ENCODE data around the gene ASCC1. TPM values are rescaled to one million over a fixed set of nuclear protein-coding genes. Genes with fewer than 3 reads are reported as not detected.

Gene ASCC1
- total RNA-seq, 1 donor from 2014 or later, result 35.6 TPM

DNA sequence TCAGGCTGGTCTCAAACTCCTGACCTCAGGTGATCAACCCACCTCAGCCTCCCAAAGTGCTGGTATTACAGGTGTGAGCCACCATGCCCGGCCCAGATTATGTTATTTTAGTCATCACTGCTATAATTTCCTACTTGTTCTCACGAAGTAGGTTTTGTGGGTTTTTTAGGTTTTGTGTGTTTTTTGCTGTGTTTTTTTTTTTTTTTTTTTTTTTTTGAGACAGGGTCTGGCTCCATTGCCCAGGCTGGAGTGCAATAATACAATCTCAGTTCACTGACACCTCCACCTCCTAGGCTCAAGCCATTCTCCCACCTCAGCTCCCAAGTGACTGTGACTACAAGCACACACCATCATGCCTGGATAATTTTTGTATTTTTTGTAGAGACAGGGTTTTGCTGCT is 21.1 kb downstream of the ASCC1 start:
- Mint-ChIP-seq H3K4me1 (peaks cover 4% of the 10 kb centered on the region), H3K4me3 (no peak overlapping the region), H3K27me3 (ENCODE audit: low read depth) (no peaks in the 10 kb centered on the region), H3K36me3 (ENCODE audit: low read depth) (no peaks in the 10 kb centered on the region), H3K9me3 (no peaks in the 10 kb centered on the region), H3K27ac (ENCODE audit: unreplicated experiment) (no peak overlapping the region)
- DNase-seq (ENCODE audit: low read depth, low spot score), result no peak
- TF ChIP-seq, protein P1, sequence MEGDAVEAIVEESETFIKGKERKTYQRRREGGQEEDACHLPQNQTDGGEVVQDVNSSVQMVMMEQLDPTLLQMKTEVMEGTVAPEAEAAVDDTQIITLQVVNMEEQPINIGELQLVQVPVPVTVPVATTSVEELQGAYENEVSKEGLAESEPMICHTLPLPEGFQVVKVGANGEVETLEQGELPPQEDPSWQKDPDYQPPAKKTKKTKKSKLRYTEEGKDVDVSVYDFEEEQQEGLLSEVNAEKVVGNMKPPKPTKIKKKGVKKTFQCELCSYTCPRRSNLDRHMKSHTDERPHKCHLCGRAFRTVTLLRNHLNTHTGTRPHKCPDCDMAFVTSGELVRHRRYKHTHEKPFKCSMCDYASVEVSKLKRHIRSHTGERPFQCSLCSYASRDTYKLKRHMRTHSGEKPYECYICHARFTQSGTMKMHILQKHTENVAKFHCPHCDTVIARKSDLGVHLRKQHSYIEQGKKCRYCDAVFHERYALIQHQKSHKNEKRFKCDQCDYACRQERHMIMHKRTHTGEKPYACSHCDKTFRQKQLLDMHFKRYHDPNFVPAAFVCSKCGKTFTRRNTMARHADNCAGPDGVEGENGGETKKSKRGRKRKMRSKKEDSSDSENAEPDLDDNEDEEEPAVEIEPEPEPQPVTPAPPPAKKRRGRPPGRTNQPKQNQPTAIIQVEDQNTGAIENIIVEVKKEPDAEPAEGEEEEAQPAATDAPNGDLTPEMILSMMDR (conservative IDR thresholded peaks at IDR 0.05), result no peak

DNA sequence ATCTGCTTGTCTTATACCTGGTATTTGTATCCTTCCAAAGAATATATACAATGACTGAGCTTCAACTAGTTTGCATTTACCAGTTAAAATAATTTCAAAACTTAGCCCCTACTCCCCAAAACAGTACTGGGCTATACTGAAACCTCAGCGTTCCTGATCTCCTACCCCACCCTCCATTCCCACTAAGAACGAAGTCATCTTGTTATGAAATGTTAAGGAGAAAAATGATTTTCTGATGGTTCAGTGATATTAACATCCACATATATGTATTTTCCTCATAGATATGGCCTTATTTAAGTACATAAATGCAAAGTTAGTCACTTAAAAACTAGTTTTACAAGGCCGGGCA is 29.1 kb downstream of the ASCC1 start:
- H3K36me3 Mint-ChIP-seq (ENCODE audit: low read depth), result peaks cover 25% of the 10 kb centered on the region
- peaks cover 7% of the 10 kb centered on the region for H3K9me3 Mint-ChIP-seq
- H3K4me3 Mint-ChIP-seq, result no peak overlapping the region
- H3K27me3 Mint-ChIP-seq (ENCODE audit: low read depth), result no peaks in the 10 kb centered on the region
- peaks cover 7% of the 10 kb centered on the region for H3K4me1 Mint-ChIP-seq
- no peak for DNase-seq (ENCODE audit: low read depth, low spot score)
- peak overlapping the region; percentile 4 for H3K27ac Mint-ChIP-seq (ENCODE audit: unreplicated experiment)
- TF ChIP-seq, protein P1 (conservative IDR thresholded peaks at IDR 0.05), result no peak

DNA sequence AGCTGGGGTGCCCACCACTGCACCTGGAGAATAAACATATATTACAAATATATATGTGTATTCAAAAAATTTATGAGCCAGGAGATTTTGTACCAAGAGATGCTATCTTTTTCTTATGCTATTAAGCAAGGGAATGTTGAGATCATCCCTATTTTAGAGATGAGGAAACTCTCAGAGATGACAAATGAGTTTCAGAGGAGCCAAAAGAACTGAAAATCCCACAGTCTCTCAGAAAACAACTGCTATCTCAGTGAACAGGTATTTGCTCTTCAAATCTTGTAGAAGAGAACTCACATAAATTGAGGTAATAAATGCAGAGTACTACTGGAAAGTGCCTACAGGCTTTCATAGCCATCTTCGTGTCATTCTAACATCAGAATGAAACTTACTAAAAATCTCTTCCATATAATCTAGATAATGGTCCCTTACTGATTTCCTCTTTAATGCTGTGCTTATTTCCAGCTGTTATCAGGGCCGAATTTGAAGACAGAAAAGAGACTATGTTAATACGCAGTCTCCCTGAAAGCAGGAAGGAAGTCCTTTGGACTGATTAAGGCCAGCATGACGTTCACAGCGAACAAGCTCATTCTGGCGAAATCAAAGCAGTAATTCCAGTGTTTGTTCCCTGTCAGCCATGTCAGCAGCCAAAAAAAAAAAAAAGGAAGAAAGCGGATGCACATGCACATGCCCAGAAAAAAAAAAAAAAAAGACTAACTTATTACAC is 29.7 kb downstream of the ASCC1 start:
- H3K27ac Mint-ChIP-seq (ENCODE audit: unreplicated experiment), result no peak overlapping the region
- H3K36me3 Mint-ChIP-seq (ENCODE audit: low read depth), result peaks cover 28% of the 10 kb centered on the region
- H3K4me3 Mint-ChIP-seq, result no peak overlapping the region
- H3K27me3 Mint-ChIP-seq (ENCODE audit: low read depth), result no peaks in the 10 kb centered on the region
- peaks cover 7% of the 10 kb centered on the region for H3K9me3 Mint-ChIP-seq
- TF ChIP-seq, protein P1 (conservative IDR thresholded peaks at IDR 0.05), result no peak
- H3K4me1 Mint-ChIP-seq, result peaks cover 7% of the 10 kb centered on the region
- no peak for DNase-seq (ENCODE audit: low read depth, low spot score)

DNA sequence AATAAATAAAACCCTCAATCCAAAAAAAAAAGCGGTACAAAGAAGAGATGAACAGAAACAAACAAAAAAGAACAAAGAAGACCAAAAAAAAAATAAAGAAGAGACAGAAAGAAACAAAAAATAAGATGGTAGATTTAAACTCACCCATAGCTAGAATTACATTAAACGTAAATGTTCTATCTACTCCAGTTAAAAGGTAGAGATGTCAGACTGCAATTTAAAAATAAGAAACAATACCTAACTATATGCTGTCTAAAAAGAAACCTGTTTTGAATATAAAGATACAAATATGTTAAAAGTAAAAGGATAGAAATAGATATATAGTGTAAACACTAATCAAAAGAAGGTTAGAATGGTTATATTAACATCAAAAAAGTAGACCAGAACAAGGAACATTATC is 31.9 kb downstream of the ASCC1 start:
- TF ChIP-seq, protein P1 (conservative IDR thresholded peaks at IDR 0.05), result no peak
- Mint-ChIP-seq H3K9me3 (peaks cover 7% of the 10 kb centered on the region), H3K4me1 (peaks cover 7% of the 10 kb centered on the region), H3K27ac (ENCODE audit: unreplicated experiment) (no peak overlapping the region), H3K36me3 (ENCODE audit: low read depth) (peaks cover 28% of the 10 kb centered on the region), H3K4me3 (no peak overlapping the region), H3K27me3 (ENCODE audit: low read depth) (no peaks in the 10 kb centered on the region)
- no peak for DNase-seq (ENCODE audit: low read depth, low spot score)

DNA sequence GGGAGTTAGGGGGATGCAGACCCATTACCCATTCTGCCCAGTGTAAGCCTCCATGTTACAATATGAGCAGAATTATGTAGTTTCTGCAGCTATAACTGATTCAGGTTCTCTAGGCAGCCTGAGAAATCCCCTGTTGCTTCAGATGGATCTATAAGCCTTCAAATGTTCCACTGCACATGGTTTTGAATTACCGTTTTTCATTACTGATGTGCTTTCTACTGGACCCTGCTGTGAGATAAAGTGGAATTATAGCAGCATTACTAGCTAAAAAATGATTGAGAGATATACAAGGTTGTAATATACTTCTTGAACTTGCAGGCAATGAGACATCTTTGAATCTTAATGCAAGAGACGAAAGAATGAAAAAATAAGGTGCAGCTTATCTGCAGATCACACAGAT is 38.6 kb downstream of the ASCC1 start:
- no peak overlapping the region for H3K27ac Mint-ChIP-seq (ENCODE audit: unreplicated experiment)
- no peak overlapping the region for H3K4me3 Mint-ChIP-seq
- H3K4me1 Mint-ChIP-seq, result no peaks in the 10 kb centered on the region
- peaks cover 9% of the 10 kb centered on the region for H3K36me3 Mint-ChIP-seq (ENCODE audit: low read depth)
- DNase-seq (ENCODE audit: low read depth, low spot score), result no peak
- H3K27me3 Mint-ChIP-seq (ENCODE audit: low read depth), result no peaks in the 10 kb centered on the region
- TF ChIP-seq, protein P1 (conservative IDR thresholded peaks at IDR 0.05), result no peak
- no peaks in the 10 kb centered on the region for H3K9me3 Mint-ChIP-seq

All from neural crest cell (in vitro differentiated cells).